GM19025 (cell line): Measurements from ENCODE around the gene ABCD3.
"Not testable (repeated sequence)": the region's sequence is repeated elsewhere in the genome, so short reads cannot be mapped to it uniquely, and the experiment has no call there.

Source experiments
- ATAC-seq: cut with Tn5 transposase; IDR thresholded peaks from one replicate; pipeline ENCODE4 v1.9.1; 2021; ENCODE audit warnings: mild to moderate bottlenecking, low read depth, moderate library complexity; ENCODE audit not compliant: unreplicated experiment

ABCD3 gene

DNA sequence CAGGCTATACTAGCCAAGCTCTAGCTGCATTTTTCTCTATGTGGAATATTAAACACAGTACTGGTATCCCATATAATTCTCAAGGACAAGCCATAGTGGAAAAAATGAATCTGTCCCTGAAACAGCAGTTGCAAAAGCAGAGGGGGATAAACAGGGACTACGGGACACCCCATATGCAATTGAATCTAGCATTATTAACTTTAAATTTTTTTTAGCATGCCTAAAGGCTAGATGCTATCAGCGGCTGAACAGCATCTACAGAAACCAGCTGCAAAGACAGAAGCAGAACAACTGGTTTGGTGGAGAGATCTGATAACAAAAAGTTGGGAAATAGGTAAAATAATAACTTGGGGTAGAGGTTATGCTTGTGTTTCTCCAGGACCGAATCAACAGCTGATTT lies 30.6 kb downstream of the ABCD3 start:
- ATAC-seq = not testable (repeated sequence)

DNA sequence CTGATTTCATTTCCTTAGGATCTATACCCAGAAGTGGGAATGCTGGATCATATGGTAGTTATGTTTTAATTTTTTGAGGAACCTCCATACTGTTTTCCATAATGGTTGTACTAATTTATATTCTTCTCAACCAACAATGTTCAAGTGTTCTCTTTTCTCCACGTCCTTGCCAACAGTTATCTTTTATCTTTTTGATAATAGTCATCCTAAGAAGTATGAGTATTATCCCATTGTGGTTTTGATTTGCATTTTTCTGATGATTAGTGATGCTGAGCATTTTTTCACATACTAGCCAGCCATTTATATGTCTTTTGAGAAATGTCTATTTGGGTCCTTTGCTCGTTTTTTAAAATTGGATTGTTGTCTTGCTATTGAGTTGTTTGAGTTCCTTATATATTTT lies 38.5 kb downstream of the ABCD3 start:
- no peak for ATAC-seq

- ATAC-seq = no peak
Measured at GRCh38 chr1:94462606-94463005, 44.4 kb downstream of the ABCD3 start.

- ATAC-seq = no peak
Measured at GRCh38 chr1:94463056-94463764, 45.0 kb downstream of the ABCD3 start.

DNA sequence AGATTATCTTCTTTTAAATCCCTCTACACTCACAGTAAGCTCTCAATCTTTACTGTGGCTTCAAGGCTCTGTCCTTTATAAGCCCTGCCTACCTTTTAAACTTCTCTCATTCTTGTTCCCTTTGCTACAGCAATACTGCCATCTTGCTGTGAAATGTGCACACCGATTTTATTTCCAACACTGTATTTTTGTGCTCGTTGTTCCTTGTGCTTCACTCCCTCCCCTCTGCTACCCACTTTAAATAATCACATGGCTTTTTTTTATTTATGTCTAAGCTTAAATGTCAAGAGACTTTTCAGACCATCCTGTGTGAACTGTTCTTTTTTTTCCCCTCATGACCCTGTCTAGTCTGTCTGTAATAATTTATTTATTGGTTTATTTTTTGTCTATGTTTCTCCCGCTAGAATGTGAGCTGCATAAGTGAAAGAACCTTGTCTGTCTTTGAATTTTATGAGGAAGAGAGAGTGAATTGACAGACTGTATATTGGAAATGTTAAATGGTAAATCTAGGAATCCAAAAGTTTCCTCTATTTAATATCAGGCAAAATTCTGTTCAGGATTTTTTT lies 45.7 kb downstream of the ABCD3 start:
- ATAC-seq = no peak

DNA sequence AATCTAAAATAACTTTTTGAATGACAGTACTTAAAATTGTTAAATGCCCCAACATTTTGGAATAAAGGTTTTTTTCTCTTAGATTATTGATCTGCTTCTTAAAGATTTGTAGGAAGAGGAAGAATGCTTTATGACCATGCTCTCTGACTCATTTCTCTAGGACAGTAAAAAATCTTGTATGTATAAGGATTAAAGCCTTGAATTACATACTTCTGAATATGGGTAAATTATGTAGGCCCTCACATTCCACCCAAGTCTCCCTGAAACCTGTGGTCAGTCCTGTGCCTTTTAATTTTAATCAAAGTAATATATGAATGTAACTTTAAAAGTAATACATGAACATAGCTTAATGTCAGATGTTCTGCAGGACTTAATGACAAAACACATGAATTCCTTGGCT lies 50.5 kb downstream of the ABCD3 start:
- ATAC-seq = no peak

DNA sequence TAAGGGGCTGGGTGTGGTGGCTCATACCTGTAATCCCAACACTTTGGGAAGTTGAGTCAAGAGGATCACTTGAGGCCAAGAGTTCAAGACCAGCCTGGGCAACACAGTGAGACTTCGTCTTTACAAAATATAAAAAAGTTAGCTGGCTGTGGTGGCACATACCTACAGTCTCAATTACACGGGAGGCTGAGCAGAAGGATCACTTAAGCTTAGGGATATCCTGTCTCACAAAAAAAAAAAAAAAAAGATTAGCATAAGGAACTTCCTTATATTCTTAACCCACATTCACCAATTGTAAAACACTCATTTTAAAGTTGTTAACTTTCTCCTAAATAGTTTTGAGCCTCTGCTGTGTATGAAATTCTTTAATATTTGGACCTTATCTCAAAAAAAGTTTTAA lies 53.1 kb downstream of the ABCD3 start:
- ATAC-seq = no peak

GRCh38 chr1:94475232-94475631 lies 57.0 kb downstream of the ABCD3 start:
- no peak for ATAC-seq

DNA sequence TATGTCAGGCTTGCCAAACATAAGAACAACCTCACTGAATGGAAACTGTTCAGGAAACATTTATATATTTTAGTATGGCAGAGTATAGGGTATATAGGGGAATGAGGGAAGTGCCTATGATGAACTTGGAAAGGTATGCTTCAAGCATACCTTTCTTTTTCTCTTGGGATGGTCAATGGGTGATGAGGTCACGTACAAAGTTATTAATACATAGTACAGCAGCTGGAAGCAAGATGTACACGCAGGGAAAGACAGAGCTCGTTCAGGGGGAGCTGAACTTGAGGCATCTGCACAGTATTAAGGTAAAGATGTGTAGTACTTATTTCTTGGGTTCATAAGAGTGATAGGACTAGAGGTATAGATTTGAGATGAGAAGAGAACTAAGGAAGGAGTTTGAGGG lies 61.5 kb downstream of the ABCD3 start:
- no peak for ATAC-seq

DNA sequence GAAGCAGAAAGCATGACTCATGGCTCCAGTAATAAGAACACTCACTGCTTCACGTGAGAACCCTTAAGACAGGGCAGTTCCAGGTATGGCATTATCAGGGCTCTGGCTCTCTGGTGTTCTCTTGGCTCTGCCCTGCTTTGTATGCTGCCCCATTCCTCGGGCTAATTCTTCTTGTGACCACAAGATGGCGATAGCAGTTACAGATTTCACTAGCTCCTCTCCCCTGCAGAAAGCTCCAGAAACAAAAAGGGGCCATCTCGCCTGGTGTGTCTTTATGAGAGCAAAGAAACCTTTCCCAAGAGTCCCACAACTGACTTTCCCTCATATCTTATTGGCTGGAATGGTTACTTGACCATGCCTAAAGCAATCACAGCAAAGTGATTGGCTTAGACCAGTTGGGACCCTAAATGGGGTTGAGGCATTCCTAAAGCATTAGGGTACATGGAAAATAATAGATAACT lies 63.3 kb downstream of the ABCD3 start:
- peak; percentile 86 for ATAC-seq

GRCh38 chr1:94486990-94487389 lies 68.8 kb downstream of the ABCD3 start:
- no peak for ATAC-seq

GRCh38 chr1:94490556-94490955 lies 72.4 kb downstream of the ABCD3 start:
- no peak for ATAC-seq

GRCh38 chr1:94496076-94496755 lies 78.0 kb downstream of the ABCD3 start:
- ATAC-seq = no peak

DNA sequence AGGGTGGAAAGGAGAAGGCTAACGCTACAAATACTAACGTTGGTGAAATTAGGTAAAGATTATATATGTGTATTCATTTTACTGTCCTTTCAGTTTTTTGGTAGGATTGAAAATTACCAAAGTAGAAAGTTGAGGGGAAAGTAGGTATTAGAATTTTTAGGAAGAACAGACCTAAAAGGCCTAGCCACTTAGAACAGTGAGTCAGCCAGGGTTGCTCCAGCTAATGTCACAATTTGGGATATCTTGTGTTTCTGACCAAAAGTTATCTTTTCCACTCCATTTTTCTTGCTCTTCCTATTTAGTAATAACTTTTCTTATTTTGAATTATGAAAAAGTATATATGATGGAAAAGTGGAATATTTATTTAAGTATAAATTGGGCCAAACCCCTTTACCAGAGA lies 83.2 kb downstream of the ABCD3 start:
- no peak for ATAC-seq

DNA sequence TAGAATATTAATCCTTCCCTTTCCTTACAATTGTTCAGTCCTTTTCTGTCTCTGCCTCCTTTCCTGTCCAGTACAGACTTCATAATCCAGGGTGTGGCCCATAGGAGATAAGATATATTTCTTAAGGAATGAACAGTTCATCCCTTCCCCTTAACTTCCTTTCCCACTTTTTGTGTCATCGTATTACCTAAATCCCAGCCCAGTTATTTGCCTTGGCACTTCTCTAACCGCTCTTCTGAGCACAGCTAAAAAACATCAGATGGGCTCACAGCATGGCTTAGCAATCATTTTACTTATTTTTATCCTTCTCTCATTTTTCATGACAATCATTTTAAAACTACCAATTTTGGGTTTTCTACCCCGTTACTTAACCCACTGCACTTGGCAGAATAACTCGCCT lies 83.7 kb downstream of the ABCD3 start:
- ATAC-seq = no peak

GRCh38 chr1:94503153-94503552 lies 85.0 kb downstream of the ABCD3 start:
- no peak for ATAC-seq

- ATAC-seq = no peak
Measured at GRCh38 chr1:94504601-94505000, 86.4 kb downstream of the ABCD3 start.

DNA sequence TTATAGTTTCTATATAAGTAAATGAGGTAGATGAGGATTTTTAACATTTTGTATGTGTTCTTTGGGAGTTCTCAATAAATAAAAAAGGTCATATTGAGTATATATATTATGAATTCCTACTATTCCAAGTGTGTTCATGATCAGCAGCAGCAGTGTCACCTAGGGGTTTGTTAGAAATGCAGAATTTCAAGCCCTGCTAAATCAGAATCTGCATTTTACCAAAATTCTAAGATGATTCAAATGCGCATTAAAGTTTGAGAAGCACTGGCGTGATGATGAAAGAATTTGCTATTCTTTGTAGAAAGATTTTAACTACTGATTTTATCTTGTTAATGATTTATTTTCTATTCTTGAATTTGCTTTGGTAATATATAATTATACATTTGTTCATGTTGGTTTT lies 94.6 kb downstream of the ABCD3 start:
- ATAC-seq = no peak

- ATAC-seq = no peak
Measured at GRCh38 chr1:94514095-94514727, 96.0 kb downstream of the ABCD3 start.

GRCh38 chr1:94515296-94515947 lies 97.2 kb downstream of the ABCD3 start:
- no peak for ATAC-seq

GRCh38 chr1:94519351-94519750 lies 101.2 kb downstream of the ABCD3 start:
- no peak for ATAC-seq
